Hair follicle dermal papilla cell (primary cell): ENCODE measurements around the gene QRICH1. TPM values are rescaled to one million over a fixed set of nuclear protein-coding genes. Genes with fewer than 3 reads are reported as not detected.

Experiments used
- small RNA-seq: library from RNA; depleted of rRNA; stranded (forward); fragments of <200 nt; gene quantifications from one replicate; pipeline ENCODE3, GENCODE V24; 2012
- total RNA-seq: library from RNA; depleted of rRNA; stranded (reverse); fragments of >200 nt; gene quantifications from 2 replicates; pipeline ENCODE4 v1.2.3, GENCODE V29; 2012

The QRICH1 gene, protein sequence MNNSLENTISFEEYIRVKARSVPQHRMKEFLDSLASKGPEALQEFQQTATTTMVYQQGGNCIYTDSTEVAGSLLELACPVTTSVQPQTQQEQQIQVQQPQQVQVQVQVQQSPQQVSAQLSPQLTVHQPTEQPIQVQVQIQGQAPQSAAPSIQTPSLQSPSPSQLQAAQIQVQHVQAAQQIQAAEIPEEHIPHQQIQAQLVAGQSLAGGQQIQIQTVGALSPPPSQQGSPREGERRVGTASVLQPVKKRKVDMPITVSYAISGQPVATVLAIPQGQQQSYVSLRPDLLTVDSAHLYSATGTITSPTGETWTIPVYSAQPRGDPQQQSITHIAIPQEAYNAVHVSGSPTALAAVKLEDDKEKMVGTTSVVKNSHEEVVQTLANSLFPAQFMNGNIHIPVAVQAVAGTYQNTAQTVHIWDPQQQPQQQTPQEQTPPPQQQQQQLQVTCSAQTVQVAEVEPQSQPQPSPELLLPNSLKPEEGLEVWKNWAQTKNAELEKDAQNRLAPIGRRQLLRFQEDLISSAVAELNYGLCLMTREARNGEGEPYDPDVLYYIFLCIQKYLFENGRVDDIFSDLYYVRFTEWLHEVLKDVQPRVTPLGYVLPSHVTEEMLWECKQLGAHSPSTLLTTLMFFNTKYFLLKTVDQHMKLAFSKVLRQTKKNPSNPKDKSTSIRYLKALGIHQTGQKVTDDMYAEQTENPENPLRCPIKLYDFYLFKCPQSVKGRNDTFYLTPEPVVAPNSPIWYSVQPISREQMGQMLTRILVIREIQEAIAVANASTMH
- total RNA-seq = 96.7 and 144 TPM in 2 replicates

GRCh38 chr3:49093853-49094767 lies at the start of gene QRICH1:
QRICH1 (minus strand) TSS chr3:49094071; CDS start chr3:49077017, 17,054 bp downstream.

GRCh38 chr3:49132437-49133225 lies 38.8 kb upstream of the QRICH1 start, which contains the start of gene LAMB2:
LAMB2 (minus strand) TSS chr3:49133050; CDS start chr3:49132867, 183 bp downstream.

DNA sequence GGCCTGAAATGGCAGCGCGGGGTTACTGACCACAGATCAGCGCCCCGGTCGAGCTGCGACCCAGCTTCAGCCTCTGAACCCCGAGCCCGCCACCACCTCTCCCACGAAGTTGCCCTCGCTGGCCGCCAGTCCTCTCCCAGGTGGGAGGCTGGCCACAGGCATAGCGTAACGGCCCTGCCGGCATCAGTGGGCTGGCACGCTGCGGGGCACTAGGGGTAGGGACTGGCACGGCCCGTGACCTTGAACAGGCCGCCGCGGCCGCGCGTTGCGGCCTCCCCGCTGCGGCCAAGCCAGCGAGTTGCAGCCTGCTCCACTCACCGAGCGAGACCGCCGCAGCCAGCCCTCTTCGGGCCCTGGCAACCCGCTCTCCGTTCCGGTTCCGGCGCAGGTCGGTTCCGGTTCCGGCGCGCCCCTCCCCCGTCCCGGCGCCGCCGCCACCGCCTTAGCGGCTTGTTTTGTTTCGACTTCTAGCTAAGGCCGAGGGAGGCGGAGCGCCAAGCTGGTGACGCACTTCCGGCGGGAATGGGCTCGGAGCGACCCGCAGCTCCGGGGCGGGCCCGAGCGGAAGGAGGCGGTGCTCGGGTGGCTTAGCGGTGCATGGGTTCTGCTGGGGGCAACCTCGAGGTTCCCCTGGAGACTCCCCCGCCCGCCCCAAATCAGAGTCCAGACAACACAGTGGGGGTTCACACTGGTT lies 26.7 kb upstream of the QRICH1 start, which contains the start of gene USP19:
Gene USP19 (minus strand): TSS at position 386 of the 694 bp plus-strand sequence. CDS start 1,678 bp downstream, outside the sequence.

GRCh38 chr3:49104427-49105291 lies 10.8 kb upstream of the QRICH1 start, which contains the start of gene QARS1:
QARS1 (minus strand) TSS chr3:49104757; CDS start chr3:49104733, 24 bp downstream.

GRCh38 chr3:49028673-49029562 lies 65.0 kb downstream of the QRICH1 start, which contains the start of gene IMPDH2:
IMPDH2 (minus strand) TSS chr3:49029398; CDS start chr3:49029350, 48 bp downstream.

DNA sequence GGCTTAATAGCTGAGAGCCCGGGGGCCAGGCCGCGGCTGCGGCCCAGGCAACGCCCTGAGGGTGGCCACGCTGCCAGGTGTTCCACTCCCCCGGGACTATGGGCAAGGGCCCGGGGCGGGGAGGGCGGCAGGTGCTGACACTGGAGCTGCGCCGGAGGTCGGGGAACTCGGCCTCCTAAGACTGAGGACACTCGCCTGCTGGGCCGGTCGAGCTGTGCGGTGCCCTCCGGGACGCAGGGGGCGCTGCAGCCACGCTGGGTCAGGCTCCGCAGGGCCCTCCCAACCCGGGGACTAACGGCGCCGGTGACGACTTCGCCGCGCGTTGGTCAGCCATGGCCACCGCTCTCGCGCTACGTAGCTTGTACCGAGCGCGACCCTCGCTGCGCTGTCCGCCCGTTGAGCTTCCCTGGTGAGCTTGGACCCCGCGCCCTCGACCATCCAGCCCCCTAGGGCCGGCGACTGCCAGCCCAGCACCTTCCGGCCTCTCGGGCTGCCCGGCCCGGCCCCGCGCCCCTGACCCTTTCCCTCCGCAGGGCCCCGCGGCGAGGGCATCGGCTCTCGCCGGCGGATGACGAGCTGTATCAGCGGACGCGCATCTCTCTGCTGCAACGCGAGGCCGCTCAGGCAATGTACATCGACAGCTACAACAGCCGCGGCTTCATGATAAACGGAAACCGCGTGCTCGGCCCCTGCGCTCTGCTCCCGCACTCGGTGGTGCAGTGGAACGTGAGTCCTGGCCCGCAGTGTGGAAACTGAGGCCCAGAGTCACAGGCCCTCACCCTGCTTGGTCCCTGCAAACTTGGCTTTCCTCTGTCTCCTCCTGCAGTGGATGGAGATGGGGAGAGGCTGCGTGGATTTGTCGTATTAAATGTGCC lies 71.8 kb downstream of the QRICH1 start, which contains the start of gene NDUFAF3:
Gene NDUFAF3 (plus strand): TSS at position 309 of the 875 bp plus-strand sequence. CDS start 24 bp downstream, at position 333.

DNA sequence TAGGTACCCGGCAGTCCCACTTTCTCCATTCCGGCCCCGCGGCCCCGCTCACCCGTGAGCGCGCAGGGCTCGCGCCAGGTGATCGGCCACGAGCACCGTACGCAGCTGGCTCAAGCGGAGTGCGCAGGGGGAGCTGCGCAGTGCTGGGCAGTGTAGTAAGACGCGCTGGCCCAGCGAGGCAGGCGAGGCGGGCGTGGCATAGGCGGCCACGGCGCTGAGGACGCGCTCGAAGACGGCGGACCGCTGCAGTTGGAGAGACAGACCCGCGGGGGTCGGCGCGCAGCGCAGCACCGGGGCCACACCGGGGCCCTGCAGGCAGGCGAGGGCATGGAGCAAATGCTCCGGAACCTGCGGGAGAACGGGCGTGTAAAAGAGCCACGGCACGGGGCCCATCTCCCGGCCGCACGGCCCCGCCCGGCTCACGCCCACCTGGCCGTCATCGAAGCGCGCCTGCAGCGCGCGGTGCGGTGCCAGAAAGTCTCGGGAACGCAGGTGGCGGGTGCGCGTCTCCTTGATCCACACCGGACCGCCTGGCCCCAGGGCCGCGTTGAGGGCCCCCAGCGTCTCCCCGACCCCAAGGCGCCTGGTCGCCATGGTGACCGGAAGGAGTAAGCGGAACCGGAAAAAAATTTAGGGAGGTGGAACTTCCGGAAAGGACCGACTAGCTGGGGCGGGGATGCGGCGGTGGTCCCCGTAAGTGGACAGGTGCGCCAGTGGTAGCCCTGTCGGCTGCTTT lies 75.7 kb downstream of the QRICH1 start, which contains the start of gene DALRD3:
Gene DALRD3 (minus strand): TSS at position 610 of the 736 bp plus-strand sequence. CDS start 16 bp downstream, at position 594.

GRCh38 chr3:49007068-49007770 lies 86.7 kb downstream of the QRICH1 start, which contains the start of gene WDR6:
WDR6 (plus strand) TSS chr3:49007391; CDS start chr3:49007432, 41 bp downstream.

DNA sequence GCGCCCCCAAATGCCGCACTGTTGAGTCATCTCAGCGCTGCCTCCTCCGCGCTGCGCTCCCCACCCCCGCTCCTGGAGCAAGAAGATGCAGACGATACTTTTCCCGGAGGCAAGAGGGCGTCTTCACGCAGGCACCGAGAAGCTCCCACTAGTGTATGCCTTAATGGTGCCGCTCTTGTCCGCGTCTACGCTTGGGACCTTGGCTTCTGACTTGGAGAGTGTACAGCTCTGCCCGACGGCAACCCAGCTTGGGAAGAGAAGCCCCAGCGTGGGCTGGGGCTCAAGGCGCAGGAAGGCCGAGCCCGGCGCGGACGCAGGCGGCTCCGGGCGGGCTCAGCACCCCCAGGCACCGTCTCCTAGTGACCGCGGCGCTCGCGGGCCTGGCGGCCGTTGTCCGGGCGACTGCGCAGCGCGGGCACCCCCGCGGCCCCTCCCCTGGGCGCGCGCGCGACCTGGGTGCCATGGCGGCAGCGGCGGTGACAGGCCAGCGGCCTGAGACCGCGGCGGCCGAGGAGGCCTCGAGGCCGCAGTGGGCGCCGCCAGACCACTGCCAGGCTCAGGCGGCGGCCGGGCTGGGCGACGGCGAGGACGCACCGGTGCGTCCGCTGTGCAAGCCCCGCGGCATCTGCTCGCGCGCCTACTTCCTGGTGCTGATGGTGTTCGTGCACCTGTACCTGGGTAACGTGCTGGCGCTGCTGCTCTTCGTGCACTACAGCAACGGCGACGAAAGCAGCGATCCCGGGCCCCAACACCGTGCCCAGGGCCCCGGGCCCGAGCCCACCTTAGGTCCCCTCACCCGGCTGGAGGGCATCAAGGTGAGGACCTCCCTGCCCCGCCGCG lies 103.9 kb downstream of the QRICH1 start, which contains the start of gene P4HTM:
Gene P4HTM (plus strand): TSS at position 446 of the 840 bp plus-strand sequence. CDS start 16 bp downstream, at position 462.

Small RNAs within 50 kb of the gene (small RNA-seq; reads per million reads assigned to genes)
- 38,654 reads per million, percentile 100 among the genes with 10 or more reads in this experiment for gene MIR191
- gene MIR425 = 3,717 reads per million, percentile 100 among the genes with 10 or more reads in this experiment
- not detected for gene RN7SL182P

Other genes starting within 250 kb of the QRICH1 start
- 36.8 and 43.3 TPM in 2 replicates for gene PRKAR2A, start 246.2 kb downstream of the QRICH1 start, total RNA-seq
- 18.3 and 20.3 TPM in 2 replicates for gene SLC25A20, start 195.2 kb downstream of the QRICH1 start, total RNA-seq
- 66.3 and 78.5 TPM in 2 replicates for gene ARIH2, start 175.2 kb downstream of the QRICH1 start, total RNA-seq
- 23.4 and 31.8 TPM in 2 replicates for gene P4HTM, start 103.8 kb downstream of the QRICH1 start, total RNA-seq
- gene WDR6, start 86.7 kb downstream of the QRICH1 start, total RNA-seq = 74.2 and 89.4 TPM in 2 replicates
- 52.3 and 52.6 TPM in 2 replicates for gene DALRD3, start 75.5 kb downstream of the QRICH1 start, total RNA-seq
- gene NDUFAF3, start 72.0 kb downstream of the QRICH1 start, total RNA-seq = 37.2 and 47.7 TPM in 2 replicates
- gene IMPDH2, start 64.7 kb downstream of the QRICH1 start, total RNA-seq = 247 and 273 TPM in 2 replicates
- gene QARS1, start 10.7 kb upstream of the QRICH1 start, total RNA-seq = 476 and 496 TPM in 2 replicates
- gene USP19, start 26.8 kb upstream of the QRICH1 start, total RNA-seq = 39.1 and 51.3 TPM in 2 replicates
- gene LAMB2, start 39.0 kb upstream of the QRICH1 start, total RNA-seq = 373 and 453 TPM in 2 replicates
- gene CCDC71, start 72.3 kb upstream of the QRICH1 start, total RNA-seq = 36.8 and 37.6 TPM in 2 replicates
- gene KLHDC8B, start 77.5 kb upstream of the QRICH1 start, total RNA-seq = 18.8 and 24.0 TPM in 2 replicates
- gene C3orf62, start 183.2 kb upstream of the QRICH1 start, total RNA-seq = 1.6 and 3.2 TPM in 2 replicates
- gene USP4, start 246.0 kb upstream of the QRICH1 start, total RNA-seq = 14.9 and 21.3 TPM in 2 replicates